ENCODE results near the gene MROH2A. TPM values are rescaled to one million over a fixed set of nuclear protein-coding genes. Genes with fewer than 3 reads are reported as not detected.

The MROH2A gene
- total and polyA plus RNA-seq, 2 experiments from 2014 or later = 0.12 TPM; not detected in 1

DNA sequence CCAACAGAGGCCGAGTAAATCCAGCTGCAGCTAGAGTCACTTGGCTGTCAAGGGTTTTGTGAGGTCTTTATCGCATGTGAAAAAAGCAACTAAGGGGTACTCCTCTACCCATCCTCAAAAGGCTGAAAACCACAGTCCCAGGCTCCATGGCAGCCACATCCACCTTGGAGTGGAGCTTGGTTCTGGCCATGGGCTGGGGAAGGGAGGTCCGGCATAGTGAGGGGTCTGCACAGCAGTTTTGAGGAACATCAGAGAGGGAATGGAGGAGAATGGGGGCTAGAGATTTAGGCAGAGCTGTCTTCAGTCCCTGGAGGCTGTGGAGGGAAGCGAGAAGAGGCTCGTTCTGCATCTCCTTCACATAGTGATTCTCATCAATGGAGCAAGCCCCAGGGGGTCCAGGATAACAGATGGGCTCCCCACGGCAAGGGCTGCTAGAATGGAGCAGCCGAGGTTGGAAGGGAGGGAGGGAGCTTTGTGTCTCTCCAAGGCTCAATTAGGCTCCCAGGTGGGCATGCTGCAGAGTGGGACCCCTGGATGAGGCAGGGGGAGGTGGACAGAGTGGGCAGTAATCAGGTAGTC lies 21.0 kb downstream of the MROH2A start:
- H3K9me3 ChIP-seq (ENCODE audit: low read depth) = no peaks in the 10 kb centered on the region
- no peaks in the 10 kb centered on the region for H3K36me3 ChIP-seq
- TF ChIP-seq, protein P1, sequence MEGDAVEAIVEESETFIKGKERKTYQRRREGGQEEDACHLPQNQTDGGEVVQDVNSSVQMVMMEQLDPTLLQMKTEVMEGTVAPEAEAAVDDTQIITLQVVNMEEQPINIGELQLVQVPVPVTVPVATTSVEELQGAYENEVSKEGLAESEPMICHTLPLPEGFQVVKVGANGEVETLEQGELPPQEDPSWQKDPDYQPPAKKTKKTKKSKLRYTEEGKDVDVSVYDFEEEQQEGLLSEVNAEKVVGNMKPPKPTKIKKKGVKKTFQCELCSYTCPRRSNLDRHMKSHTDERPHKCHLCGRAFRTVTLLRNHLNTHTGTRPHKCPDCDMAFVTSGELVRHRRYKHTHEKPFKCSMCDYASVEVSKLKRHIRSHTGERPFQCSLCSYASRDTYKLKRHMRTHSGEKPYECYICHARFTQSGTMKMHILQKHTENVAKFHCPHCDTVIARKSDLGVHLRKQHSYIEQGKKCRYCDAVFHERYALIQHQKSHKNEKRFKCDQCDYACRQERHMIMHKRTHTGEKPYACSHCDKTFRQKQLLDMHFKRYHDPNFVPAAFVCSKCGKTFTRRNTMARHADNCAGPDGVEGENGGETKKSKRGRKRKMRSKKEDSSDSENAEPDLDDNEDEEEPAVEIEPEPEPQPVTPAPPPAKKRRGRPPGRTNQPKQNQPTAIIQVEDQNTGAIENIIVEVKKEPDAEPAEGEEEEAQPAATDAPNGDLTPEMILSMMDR (IDR thresholded peaks at IDR 0.05; ENCODE audit: low read depth, low read length) = no peak
- no peak overlapping the region for H3K27ac ChIP-seq
- DNase-seq (ENCODE audit: low read depth in 1 of 2, low spot score in 1 of 2) = no peak
- H3K4me3 ChIP-seq = no peak overlapping the region
- H3K4me1 ChIP-seq (ENCODE audit: low read depth) = no peaks in the 10 kb centered on the region
- H3K27me3 ChIP-seq = no peaks in the 10 kb centered on the region

DNA sequence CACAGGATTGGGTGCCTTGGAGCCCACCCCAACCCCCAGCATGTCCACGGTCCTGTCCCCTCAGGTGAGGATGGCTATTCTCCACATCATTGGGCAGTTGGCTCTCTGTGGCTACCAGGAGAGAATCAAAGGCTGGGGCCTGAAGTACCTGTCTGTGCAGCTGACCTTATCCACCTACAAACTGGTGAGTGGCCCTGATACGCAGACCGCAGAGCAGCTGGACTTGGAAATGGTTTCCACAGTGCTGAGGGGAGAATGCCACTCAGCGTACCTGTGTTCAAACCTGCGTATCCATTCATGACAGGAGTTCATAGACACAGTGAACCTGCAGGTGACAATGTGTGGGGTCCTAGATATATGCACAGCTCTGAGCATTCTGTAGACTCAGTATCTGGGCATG lies 21.6 kb downstream of the MROH2A start:
- H3K4me1 ChIP-seq (ENCODE audit: low read depth) = no peaks in the 10 kb centered on the region
- H3K27me3 ChIP-seq = no peaks in the 10 kb centered on the region
- H3K4me3 ChIP-seq = no peak overlapping the region
- H3K36me3 ChIP-seq = no peaks in the 10 kb centered on the region
- H3K9me3 ChIP-seq (ENCODE audit: low read depth) = no peaks in the 10 kb centered on the region
- no peak overlapping the region for H3K27ac ChIP-seq
- TF ChIP-seq, protein P1 (IDR thresholded peaks at IDR 0.05; ENCODE audit: low read depth, low read length) = no peak
- DNase-seq (ENCODE audit: low read depth in 1 of 2, low spot score in 1 of 2) = no peak

DNA sequence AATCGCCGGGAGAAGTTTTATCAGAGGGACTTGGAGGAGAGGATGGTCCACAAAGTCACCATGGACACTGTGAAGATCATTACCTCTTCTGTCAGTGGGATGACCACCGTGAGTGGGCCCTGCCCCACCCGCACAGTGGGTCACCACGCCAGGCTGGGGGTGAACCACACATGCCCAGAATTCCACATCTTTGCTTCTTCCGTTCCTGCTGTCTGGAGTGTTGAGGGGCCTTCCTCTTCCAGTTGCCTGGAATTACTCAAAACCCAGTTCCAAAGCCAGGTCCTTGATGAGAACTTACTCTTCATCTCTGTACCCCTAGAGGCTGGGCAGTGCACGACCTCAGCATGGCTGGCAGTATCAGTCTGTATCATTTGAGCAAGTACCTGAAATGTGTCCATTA lies 22.1 kb downstream of the MROH2A start:
- Histone ChIP-seq H3K27ac (no peak overlapping the region), H3K9me3 (ENCODE audit: low read depth) (no peaks in the 10 kb centered on the region), H3K36me3 (no peaks in the 10 kb centered on the region), H3K27me3 (no peaks in the 10 kb centered on the region), H3K4me3 (no peak overlapping the region), H3K4me1 (ENCODE audit: low read depth) (no peaks in the 10 kb centered on the region)
- no peak for DNase-seq (ENCODE audit: low read depth in 1 of 2, low spot score in 1 of 2)
- TF ChIP-seq, protein P1 (IDR thresholded peaks at IDR 0.05; ENCODE audit: low read depth, low read length) = no peak

DNA sequence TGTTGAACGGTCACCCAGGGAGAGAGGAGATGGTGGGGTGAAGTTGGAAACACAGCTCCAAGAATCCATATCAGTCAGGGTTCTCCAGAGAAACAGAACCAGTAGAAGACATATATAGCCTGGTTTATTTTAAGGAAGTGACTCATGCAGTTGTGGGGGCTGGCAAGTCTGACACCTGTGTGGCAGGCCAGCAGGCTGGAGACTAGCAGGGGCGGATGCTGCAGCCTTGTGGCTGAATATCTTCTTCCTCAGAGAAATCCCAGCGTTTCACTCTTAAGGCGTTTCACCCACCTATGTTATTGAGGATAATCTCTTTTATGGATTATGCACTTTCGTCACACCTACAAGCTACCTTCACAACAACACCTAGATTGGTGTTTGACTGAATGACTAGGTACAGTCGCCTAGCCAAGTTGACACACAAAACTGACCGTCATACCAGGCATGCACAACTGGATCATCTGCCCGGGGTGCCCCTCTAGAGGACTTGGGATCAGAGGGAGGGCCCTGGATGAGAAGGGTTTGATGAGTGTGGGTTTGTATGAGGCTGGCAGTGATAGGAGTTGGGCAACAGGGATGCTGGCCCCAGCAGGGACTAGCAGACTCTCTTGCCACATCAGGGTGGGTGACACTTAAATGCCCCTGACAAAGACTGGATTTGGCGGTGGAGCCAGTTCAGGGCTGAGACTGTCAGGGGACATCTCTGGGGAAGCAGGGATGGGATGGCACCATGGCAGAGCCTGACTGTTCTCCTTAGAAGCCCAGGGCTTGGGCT lies 23.4 kb downstream of the MROH2A start:
- TF ChIP-seq, protein P1 (IDR thresholded peaks at IDR 0.05; ENCODE audit: low read depth, low read length) = no peak
- H3K27me3 ChIP-seq = no peaks in the 10 kb centered on the region
- H3K4me1 ChIP-seq (ENCODE audit: low read depth) = no peaks in the 10 kb centered on the region
- no peak overlapping the region for H3K4me3 ChIP-seq
- no peaks in the 10 kb centered on the region for H3K9me3 ChIP-seq (ENCODE audit: low read depth)
- DNase-seq (ENCODE audit: low read depth in 1 of 2, low spot score in 1 of 2) = peak in 1 of 2 donors; percentile 32
- H3K36me3 ChIP-seq = no peaks in the 10 kb centered on the region
- no peak overlapping the region for H3K27ac ChIP-seq

DNA sequence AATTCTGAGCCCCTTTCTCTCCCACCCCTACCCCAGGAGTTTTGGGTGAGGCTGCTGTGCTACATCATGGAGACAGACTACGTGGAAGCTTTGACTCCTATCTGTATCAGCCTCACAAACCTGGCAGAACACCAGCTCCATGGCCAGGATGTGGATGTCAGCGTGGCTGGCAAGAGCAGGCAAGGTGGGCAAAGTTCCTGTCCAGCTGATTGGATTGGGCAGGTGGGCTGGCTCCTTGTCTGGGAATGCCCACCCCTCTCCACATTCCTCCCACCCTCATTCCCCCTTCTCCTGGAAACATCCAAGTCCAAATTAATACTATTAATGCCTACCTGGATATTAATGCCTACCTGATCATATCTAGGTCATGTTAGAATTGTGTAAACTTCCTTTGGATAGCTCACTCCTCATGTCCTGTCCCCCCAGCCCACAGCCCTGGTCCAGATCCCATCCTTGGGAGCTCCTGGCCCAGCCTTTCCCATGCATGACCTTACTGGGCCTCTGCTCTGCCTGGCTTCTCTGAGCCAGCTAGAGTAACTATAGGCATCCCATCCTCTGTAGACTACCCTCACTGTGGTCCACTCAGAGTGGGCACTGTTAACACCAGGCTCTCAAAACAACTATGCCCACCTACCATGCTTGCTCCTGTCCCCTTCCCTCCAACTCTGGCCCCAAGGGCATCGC lies 24.1 kb downstream of the MROH2A start:
- H3K9me3 ChIP-seq (ENCODE audit: low read depth) = no peaks in the 10 kb centered on the region
- H3K36me3 ChIP-seq = no peaks in the 10 kb centered on the region
- H3K4me3 ChIP-seq = no peak overlapping the region
- H3K27me3 ChIP-seq = no peaks in the 10 kb centered on the region
- TF ChIP-seq, protein P1 (IDR thresholded peaks at IDR 0.05; ENCODE audit: low read depth, low read length) = no peak
- H3K4me1 ChIP-seq (ENCODE audit: low read depth) = no peaks in the 10 kb centered on the region
- DNase-seq (ENCODE audit: low read depth in 1 of 2, low spot score in 1 of 2) = no peak
- no peak overlapping the region for H3K27ac ChIP-seq

All from cardiac muscle cell (in vitro differentiated cells and primary cell).